Measurements from ENCODE around the gene NKTR. TPM values are rescaled to one million over a fixed set of nuclear protein-coding genes. Genes with fewer than 3 reads are reported as not detected.

Gene NKTR
- total RNA-seq, 6 experiments from 2014 or later: 27.8 to 32.7 (median 30.9) TPM

DNA sequence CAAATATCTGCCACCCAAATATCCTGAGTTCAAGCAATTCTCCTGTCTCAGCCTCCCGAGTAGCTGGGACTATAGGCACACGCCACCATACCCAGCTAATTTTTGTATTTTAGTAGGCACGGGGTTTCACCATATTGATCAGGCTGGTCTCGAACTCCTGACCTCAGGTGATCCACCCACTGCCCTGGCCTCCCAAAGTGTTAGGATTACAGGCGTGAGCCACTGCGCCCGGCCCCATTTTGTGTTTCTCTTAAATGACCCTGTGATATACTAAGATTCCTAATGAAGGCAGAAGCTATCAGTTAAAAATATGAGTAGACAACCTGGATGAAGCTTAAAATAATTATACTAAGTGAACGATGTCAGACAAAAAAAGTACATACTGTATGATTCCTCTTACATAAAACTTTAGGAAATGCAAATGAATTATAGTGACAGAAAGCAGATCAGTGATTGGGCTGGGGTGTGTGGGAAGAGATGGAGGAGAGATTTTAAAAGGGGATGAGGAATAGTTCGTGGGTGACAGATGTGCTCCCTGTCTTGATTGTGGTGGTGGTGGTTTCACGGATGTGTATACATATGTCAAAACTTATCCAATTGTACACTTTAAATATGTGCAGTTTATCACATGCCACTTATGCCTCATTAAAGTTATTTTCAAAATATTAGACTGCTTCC lies 81.0 kb downstream of the NKTR start:
- TF ChIP-seq, protein P1, sequence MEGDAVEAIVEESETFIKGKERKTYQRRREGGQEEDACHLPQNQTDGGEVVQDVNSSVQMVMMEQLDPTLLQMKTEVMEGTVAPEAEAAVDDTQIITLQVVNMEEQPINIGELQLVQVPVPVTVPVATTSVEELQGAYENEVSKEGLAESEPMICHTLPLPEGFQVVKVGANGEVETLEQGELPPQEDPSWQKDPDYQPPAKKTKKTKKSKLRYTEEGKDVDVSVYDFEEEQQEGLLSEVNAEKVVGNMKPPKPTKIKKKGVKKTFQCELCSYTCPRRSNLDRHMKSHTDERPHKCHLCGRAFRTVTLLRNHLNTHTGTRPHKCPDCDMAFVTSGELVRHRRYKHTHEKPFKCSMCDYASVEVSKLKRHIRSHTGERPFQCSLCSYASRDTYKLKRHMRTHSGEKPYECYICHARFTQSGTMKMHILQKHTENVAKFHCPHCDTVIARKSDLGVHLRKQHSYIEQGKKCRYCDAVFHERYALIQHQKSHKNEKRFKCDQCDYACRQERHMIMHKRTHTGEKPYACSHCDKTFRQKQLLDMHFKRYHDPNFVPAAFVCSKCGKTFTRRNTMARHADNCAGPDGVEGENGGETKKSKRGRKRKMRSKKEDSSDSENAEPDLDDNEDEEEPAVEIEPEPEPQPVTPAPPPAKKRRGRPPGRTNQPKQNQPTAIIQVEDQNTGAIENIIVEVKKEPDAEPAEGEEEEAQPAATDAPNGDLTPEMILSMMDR (IDR thresholded peaks at IDR 0.05): no peak
- H3K27me3 Mint-ChIP-seq (ENCODE audit: insufficient read depth): peaks cover 14% of the 10 kb centered on the region
- H3K9me3 Mint-ChIP-seq: peaks cover 15% of the 10 kb centered on the region
- no peak overlapping the region for H3K4me3 Mint-ChIP-seq
- peaks cover 37% of the 10 kb centered on the region for H3K4me1 Mint-ChIP-seq (ENCODE audit: low read depth)
- H3K27ac Mint-ChIP-seq: no peak overlapping the region
- no peak for DNase-seq
- no peaks in the 10 kb centered on the region for H3K36me3 Mint-ChIP-seq (ENCODE audit: low read depth)

DNA sequence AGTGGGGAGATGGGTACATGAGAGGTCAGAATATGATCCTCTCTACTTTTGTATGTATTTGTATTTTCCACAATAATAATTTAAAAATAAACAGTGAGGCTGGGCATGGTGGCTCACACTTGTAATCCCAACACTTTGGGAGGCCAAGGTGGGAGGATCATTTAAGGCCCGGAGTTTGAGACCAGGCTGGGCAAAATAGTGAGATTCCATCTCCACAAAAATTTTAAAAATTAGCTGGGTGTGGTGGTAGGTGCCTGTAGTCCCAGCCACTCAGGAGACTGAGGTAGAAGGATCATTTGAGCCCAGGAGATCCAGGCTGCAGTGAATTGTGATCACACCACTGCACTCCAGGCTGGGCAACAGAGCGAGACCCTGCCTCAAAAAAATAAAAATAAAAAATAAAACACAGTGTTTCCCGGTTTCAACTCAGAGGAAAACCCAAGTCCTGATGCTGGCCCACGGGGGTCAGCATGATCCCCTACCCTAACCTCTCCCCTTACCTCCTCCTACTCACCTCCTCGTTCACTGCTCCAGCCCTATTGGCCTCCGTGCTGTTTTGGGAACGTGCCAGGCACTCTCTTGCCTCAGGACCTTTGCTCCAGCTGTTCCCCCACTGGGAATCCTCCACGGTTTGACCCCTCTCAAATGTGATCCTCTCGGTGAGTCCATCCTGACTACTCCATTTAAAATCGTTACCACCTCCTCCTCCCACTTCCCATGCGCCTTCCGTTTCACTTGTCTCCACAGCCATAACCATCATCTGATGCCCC lies 82.0 kb downstream of the NKTR start:
- TF ChIP-seq, protein P1 (IDR thresholded peaks at IDR 0.05): no peak
- peaks cover 22% of the 10 kb centered on the region for H3K27me3 Mint-ChIP-seq (ENCODE audit: insufficient read depth)
- peaks cover 5% of the 10 kb centered on the region; the same call in 1 of the 2 replicates for H3K9me3 Mint-ChIP-seq
- peaks cover 37% of the 10 kb centered on the region for H3K4me1 Mint-ChIP-seq (ENCODE audit: low read depth)
- H3K36me3 Mint-ChIP-seq (ENCODE audit: low read depth): no peaks in the 10 kb centered on the region
- H3K4me3 Mint-ChIP-seq: no peak overlapping the region
- H3K27ac Mint-ChIP-seq: no peak overlapping the region
- no peak for DNase-seq

DNA sequence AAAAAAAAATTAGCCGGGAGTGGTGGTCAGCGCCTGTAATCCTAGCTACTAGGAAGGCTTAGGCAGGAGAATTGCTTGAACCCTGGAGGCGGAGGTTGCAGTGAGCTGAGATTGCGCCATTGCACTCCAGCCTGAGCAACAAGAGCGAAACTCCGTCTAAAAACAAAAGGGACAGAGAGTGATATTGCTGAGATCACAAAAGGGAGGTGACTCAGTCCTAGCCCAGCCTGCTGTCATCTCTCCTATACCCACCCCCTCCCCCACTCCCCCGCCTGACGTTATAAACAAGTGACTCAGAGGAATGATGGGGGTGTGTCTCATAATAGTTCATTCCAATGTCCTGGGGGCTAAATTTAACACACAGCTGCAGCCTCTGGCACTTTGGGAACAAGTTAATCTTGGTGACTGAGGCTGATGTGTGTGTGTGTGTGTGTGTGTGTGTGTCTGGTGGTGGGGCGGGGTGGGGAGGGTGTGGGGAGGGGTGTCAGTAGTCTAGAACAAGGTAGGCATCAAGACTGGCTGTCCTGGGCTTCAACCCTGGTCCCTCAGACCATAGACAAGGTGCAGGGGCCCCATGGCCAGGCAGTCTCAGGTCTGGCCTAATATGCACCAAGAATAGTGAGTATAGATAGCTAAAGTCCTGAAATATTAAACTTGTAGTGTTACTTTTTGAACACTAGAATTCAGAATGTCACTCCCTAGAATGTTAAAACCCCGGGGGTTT lies 83.6 kb downstream of the NKTR start:
- H3K27me3 Mint-ChIP-seq (ENCODE audit: insufficient read depth): peaks cover 19% of the 10 kb centered on the region
- H3K36me3 Mint-ChIP-seq (ENCODE audit: low read depth): no peaks in the 10 kb centered on the region
- peak overlapping the region; percentile 54; the same call in 1 of the 2 replicates for H3K27ac Mint-ChIP-seq
- TF ChIP-seq, protein P1 (IDR thresholded peaks at IDR 0.05): no peak
- H3K9me3 Mint-ChIP-seq: no peaks in the 10 kb centered on the region
- peak overlapping the region; percentile 78 for H3K4me3 Mint-ChIP-seq
- peak; percentile 93 for DNase-seq
- H3K4me1 Mint-ChIP-seq (ENCODE audit: low read depth): peaks cover 37% of the 10 kb centered on the region

DNA sequence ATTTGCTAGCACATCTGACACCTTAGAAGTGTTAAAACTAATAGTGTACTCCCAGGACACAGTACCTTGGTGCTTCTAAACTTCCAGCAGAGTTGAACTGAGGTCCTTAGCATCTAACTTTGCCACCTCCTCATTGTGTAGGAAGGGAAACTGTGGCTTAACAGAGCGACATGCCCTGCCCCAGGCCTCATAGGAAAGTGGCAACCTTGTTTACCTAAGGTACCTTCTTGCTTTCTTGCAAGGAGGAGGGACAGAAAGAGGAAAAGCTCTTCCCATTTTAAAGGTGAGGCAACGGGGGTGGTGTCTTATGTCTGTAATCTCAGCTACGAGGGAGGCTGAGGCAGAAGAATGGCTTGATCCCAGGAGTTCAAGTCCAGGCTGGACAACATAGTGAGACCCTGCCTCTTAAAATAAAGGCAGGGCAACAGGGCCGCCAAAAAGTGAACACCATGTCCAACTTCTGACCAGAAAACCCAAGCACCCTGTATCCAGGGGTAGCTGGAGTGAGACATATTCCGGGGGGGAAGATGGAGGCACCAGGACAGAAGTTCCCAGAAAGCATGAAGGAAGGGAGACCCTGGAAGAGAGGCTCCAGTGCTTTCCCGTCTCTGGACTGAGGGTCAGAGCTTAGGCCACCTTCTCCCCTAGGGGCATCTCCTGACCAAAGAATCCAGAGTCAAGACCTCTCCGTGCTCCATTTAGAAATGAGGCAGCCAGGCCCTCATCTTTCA lies 84.3 kb downstream of the NKTR start:
- peaks cover 24% of the 10 kb centered on the region for H3K27me3 Mint-ChIP-seq (ENCODE audit: insufficient read depth)
- no peak for DNase-seq
- no peaks in the 10 kb centered on the region for H3K9me3 Mint-ChIP-seq
- no peak overlapping the region for H3K4me3 Mint-ChIP-seq
- H3K4me1 Mint-ChIP-seq (ENCODE audit: low read depth): peaks cover 35% of the 10 kb centered on the region
- no peaks in the 10 kb centered on the region for H3K36me3 Mint-ChIP-seq (ENCODE audit: low read depth)
- TF ChIP-seq, protein P1 (IDR thresholded peaks at IDR 0.05): no peak
- no peak overlapping the region for H3K27ac Mint-ChIP-seq

DNA sequence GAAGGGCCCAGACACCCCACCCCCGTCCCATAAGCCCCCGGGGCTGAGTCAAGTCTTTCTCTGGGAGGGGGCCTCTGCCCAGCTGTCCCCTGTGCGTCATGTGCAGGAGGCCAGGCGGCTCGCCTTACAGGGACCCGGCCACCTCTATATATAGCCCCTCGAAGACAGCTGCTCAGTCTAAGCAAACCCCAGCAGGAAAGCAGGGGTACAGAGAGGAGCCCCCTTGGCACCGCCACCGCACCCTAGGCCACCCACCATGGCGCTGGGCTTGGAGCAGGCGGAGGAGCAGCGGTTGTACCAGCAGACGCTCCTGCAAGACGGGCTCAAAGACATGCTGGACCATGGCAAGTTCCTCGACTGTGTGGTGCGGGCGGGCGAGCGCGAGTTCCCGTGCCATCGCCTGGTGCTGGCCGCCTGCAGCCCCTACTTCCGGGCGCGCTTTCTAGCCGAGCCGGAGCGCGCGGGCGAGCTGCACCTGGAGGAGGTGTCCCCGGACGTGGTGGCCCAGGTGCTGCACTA lies 84.9 kb downstream of the NKTR start, which contains the start of gene KLHL40:
Gene KLHL40 (plus strand): TSS at position 175 of the 519 bp plus-strand sequence. CDS start 82 bp downstream, at position 257.
- H3K27me3 Mint-ChIP-seq (ENCODE audit: insufficient read depth): peaks cover 29% of the 10 kb centered on the region
- no peak for DNase-seq
- H3K4me3 Mint-ChIP-seq: no peak within 1 kb of the TSS
- peaks cover 29% of the 10 kb centered on the region for H3K4me1 Mint-ChIP-seq (ENCODE audit: low read depth)
- H3K27ac Mint-ChIP-seq: no peak within 1 kb of the TSS
- TF ChIP-seq, protein P1 (IDR thresholded peaks at IDR 0.05): no peak
- no peaks in the 10 kb centered on the region for H3K36me3 Mint-ChIP-seq (ENCODE audit: low read depth)
- no peaks in the 10 kb centered on the region for H3K9me3 Mint-ChIP-seq
